MM.1S (cell line): Measurements from ENCODE around the gene EID2.

Source experiments
- EZH2 ChIP-seq: fragments of 300-600 bp; sonication (generic); optimal IDR thresholded peaks from 2 replicates; pipeline ENCODE3; 2017; ENCODE audit warnings: low read depth, mild to moderate bottlenecking, antibody characterized with exemption, low read length, mixed read lengths
- EZH2phosphoT487 ChIP-seq: fragments of 300-600 bp; sonication (generic); IDR thresholded peaks from 2 replicates; pipeline ENCODE4 v1.6.1; 2018; ENCODE audit warnings: antibody characterized with exemption, low read length
- TF ChIP-seq, protein P1 (sequence below): fragments of 300-600 bp; sonication (generic); IDR thresholded peaks from 2 replicates; pipeline ENCODE4 v1.5.1; 2016; ENCODE audit warnings: antibody characterized with exemption, low read length, mixed read lengths

DNA sequence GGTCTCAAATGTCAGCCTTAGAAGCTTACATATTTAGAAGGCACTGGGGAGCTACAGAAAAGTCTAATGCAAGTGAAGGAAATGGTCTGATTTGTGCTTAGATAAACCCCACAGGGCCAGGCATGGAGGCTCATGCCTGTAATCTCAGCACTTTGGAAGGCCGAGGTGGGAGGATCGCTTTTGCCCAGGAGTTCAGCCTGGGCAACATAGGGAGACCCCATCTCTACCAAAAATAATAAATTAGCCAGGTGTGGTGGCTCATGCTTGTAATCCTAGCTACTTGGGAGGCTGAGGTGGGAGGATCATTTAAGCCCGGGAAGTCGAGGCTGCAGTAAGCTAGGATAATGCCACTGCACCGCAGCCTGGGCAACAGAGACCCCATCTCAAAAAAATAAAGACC lies 43.9 kb downstream of the EID2 start:
- TF ChIP-seq, protein P1, sequence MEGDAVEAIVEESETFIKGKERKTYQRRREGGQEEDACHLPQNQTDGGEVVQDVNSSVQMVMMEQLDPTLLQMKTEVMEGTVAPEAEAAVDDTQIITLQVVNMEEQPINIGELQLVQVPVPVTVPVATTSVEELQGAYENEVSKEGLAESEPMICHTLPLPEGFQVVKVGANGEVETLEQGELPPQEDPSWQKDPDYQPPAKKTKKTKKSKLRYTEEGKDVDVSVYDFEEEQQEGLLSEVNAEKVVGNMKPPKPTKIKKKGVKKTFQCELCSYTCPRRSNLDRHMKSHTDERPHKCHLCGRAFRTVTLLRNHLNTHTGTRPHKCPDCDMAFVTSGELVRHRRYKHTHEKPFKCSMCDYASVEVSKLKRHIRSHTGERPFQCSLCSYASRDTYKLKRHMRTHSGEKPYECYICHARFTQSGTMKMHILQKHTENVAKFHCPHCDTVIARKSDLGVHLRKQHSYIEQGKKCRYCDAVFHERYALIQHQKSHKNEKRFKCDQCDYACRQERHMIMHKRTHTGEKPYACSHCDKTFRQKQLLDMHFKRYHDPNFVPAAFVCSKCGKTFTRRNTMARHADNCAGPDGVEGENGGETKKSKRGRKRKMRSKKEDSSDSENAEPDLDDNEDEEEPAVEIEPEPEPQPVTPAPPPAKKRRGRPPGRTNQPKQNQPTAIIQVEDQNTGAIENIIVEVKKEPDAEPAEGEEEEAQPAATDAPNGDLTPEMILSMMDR: no peak
- TF ChIP-seq EZH2 (no peak), EZH2phosphoT487 (no peak)
